Uterus (tissue), 4 donors: Measurements from ENCODE around the gene PIK3C2G. TPM values are rescaled to one million over a fixed set of nuclear protein-coding genes. Genes with fewer than 3 reads are reported as not detected.

Source experiments
- DNase-seq, 2 donors: peaks; one replicate each; pipeline ENCODE4 v3.0.0-alpha.2; 2019 to 2020
- H3K27ac ChIP-seq, 2 donors: fragments of 200-600 bp; sonication (generic); 1 replicate in 1 of 2; 2 replicates in 1 of 2; pipeline ENCODE4 v1.5.1; 2016 to 2018
- H3K27me3 ChIP-seq, 2 donors: fragments of 200-600 bp; sonication (generic); one replicate each; pipeline ENCODE4 v1.5.1; 2018 to 2019; ENCODE audit warnings: control low read depth in 1 of 2
- H3K36me3 ChIP-seq, 2 donors: fragments of 200-600 bp; sonication (generic); one replicate each; pipeline ENCODE4 v1.5.1; 2019; ENCODE audit warnings: control low read depth in 1 of 2
- H3K4me1 ChIP-seq, 2 donors: fragments of 200-600 bp; sonication (generic); one replicate each; pipeline ENCODE4 v1.5.1; 2018 to 2019; ENCODE audit warnings: control low read depth in 1 of 2
- H3K4me3 ChIP-seq, 2 donors: fragments of 200-600 bp; sonication (generic); 1 replicate in 1 of 2; 2 replicates in 1 of 2; pipeline ENCODE4 v1.5.1; 2018 to 2019; ENCODE audit warnings: mild to moderate bottlenecking in 1 of 2
- H3K9me3 ChIP-seq, 2 donors: fragments of 200-600 bp; sonication (generic); one replicate each; pipeline ENCODE4 v1.5.1; 2019; ENCODE audit warnings: control low read depth in 1 of 2
- POLR2A ChIP-seq, 2 donors: fragments of 450-650 bp; IDR thresholded peaks; one replicate each; pipeline ENCODE4 v1.6.1; 2016; ENCODE audit warnings: antibody characterized with exemption in 2 of 2, mild to moderate bottlenecking in 1 of 2, moderate library complexity in 1 of 2
- intact Hi-C: fragments of 100-400 bp; cut with DNase I; formaldehyde crosslinking; loops from one replicate; pipeline ENCODE4 v1.15.1; 2023; ENCODE audit warnings: low total_unique reads
- total RNA-seq, 4 donors: library from RNA; depleted of rRNA in 3 of 4; stranded (reverse); fragments of >200 nt in 3 of 4; gene quantifications; one replicate each; pipeline versions ENCODE4 v1.1.0 to v1.2.4, GENCODE V29; 2014 to 2023
- TF ChIP-seq, protein P1 (sequence below), 4 experiments: fragments of 200-600 bp in 2 of 4; fragments of 450-650 bp in 2 of 4; sonication (generic) in 2 of 4; IDR thresholded peaks; one replicate each; pipeline ENCODE4 v1.5.1; 2016 to 2019; ENCODE audit warnings: antibody characterized with exemption in 4 of 4, mild to moderate bottlenecking in 2 of 4, moderate library complexity in 1 of 4
- donor health status: DM: yes; HTN: yes; CAD: no.

PIK3C2G gene
- total RNA-seq, 4 donors from 2014 or later, result under 0.01 to 2.2 (median 0.34) TPM; not detected in 1

DNA sequence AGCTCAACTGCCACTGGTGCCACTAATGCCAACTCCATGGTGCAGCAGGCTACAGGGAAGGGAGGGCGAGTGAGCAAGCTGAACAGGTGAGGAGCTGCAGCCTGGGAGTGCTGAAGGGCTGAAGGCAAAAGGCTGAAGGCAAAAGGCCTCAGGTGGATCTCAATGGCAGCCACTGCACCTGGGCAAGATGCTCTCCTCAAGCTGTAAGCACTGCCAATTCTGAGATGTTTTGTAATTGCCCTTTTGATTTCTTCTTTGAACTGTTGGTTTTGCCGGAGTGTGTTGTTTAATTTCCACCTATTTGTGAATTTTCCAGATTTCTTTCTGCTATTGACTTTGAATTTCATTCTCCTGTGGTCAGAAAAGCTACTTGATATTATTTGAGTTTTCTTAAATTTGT is 97.6 kb downstream of the PIK3C2G start:
- intact Hi-C loops, result no loop called here
- H3K27ac ChIP-seq, result no peak overlapping the region
- TF ChIP-seq, protein P1, sequence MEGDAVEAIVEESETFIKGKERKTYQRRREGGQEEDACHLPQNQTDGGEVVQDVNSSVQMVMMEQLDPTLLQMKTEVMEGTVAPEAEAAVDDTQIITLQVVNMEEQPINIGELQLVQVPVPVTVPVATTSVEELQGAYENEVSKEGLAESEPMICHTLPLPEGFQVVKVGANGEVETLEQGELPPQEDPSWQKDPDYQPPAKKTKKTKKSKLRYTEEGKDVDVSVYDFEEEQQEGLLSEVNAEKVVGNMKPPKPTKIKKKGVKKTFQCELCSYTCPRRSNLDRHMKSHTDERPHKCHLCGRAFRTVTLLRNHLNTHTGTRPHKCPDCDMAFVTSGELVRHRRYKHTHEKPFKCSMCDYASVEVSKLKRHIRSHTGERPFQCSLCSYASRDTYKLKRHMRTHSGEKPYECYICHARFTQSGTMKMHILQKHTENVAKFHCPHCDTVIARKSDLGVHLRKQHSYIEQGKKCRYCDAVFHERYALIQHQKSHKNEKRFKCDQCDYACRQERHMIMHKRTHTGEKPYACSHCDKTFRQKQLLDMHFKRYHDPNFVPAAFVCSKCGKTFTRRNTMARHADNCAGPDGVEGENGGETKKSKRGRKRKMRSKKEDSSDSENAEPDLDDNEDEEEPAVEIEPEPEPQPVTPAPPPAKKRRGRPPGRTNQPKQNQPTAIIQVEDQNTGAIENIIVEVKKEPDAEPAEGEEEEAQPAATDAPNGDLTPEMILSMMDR (IDR thresholded peaks at IDR 0.05), result no peak
- no peak for TF ChIP-seq POLR2A (IDR thresholded peaks at IDR 0.05)

DNA sequence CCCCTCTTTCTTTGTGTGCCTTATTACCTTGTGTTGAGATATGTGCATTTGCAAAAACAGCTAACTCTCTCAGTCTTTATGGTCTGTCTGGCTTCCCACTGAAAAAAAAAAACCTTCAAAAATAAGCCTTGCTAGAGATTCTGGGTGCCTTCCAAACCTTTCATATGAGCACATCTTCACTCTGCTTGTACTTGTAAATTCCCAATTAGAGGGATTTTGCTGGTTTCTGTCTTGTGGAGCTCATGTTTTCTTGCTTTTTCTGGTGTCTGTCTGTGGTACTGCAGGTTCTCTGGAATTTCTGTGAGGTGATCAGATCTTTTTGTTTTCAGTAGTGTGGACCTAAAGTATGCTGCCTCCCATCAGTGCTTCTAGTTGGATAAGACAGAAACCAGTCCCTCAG is 100.1 kb downstream of the PIK3C2G start:
- Histone ChIP-seq H3K27me3 (no peaks in the 10 kb centered on the region), H3K4me1 (no peaks in the 10 kb centered on the region), H3K27ac (peak overlapping the region in 1 of 2 donors; percentile 28), H3K36me3 (no peaks in the 10 kb centered on the region), H3K9me3 (no peaks in the 10 kb centered on the region), H3K4me3 (no peak overlapping the region)
- intact Hi-C loops, result no loop called here
- no peak for TF ChIP-seq POLR2A (IDR thresholded peaks at IDR 0.05)
- TF ChIP-seq, protein P1 (IDR thresholded peaks at IDR 0.05), result no peak
- no peak for DNase-seq

More for the DNA sequence above, 97.6 kb downstream of the PIK3C2G start:
- Histone ChIP-seq H3K9me3 (no peaks in the 10 kb centered on the region), H3K36me3 (no peaks in the 10 kb centered on the region), H3K27me3 (no peaks in the 10 kb centered on the region), H3K4me3 (no peak overlapping the region), H3K4me1 (no peaks in the 10 kb centered on the region)
- no peak for DNase-seq

DNA sequence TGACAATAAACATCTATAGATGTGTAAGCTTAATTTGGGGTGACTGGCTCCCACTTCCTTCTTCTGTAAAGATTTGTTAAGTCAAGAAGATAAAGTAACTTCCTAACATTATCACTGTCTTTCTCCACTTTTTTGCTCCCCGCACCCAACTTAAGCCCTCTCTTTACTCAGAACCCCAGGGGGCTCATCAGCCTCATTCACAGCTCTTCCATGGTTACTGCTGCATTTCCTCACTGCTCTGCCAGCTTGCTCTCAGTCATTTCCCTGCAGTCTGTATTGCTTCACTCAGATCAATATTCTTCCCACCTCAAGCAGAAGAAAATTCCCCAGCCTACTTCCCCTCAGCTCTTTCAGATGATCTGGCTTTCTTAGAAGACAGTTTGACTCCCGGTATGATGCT is 102.0 kb downstream of the PIK3C2G start:
- H3K27ac ChIP-seq, result no peak overlapping the region
- DNase-seq, result no peak
- H3K36me3 ChIP-seq, result no peaks in the 10 kb centered on the region
- no peak overlapping the region for H3K4me3 ChIP-seq
- H3K9me3 ChIP-seq, result no peaks in the 10 kb centered on the region
- H3K4me1 ChIP-seq, result no peaks in the 10 kb centered on the region
- TF ChIP-seq, protein P1 (IDR thresholded peaks at IDR 0.05), result no peak
- intact Hi-C loops, result no loop called here
- H3K27me3 ChIP-seq, result no peaks in the 10 kb centered on the region

DNA sequence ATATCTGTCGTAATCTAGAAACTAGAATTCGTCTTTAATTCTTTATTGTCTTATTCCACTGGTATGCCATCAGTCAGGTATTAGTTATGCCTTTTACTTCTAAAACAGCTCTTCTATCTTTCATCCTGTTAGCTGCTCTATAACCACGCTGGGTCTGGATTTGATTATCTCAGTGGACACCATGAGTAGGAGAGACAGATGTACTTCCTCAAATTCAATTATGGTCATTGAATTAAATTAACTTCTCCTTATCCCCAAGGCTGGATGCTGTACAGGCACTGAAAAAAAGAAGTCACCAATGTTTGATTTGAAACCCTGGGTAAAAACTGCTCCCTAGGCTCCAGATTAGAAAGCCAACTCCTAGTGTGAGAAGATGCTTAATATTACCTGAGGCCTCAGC is 107.3 kb downstream of the PIK3C2G start:
- Histone ChIP-seq H3K27me3 (no peaks in the 10 kb centered on the region), H3K4me3 (no peak overlapping the region), H3K4me1 (no peaks in the 10 kb centered on the region), H3K36me3 (no peaks in the 10 kb centered on the region), H3K9me3 (no peaks in the 10 kb centered on the region), H3K27ac (no peak overlapping the region)
- DNase-seq, result no peak
- intact Hi-C loops, result no loop called here
- no peak for TF ChIP-seq POLR2A (IDR thresholded peaks at IDR 0.05)
- TF ChIP-seq, protein P1 (IDR thresholded peaks at IDR 0.05), result no peak

DNA sequence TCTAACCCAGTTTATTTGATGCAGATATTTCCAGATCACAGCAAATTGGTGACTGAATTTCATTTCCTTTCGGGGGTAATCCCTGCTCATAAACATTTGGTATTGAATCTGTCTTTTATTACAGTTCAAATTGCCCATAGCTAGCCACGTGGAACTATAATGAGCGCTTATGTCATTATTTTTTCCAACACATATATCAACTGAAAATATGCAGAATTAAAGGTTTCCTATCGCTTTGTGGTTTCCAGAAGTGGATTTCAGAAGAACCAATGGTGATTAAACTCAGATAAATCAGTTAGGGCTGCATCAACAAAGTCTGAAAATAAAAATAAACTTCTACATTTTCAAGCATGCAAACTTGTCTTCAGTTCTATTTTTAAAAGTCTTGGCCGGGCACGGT is 111.9 kb downstream of the PIK3C2G start:
- Histone ChIP-seq H3K4me1 (no peaks in the 10 kb centered on the region), H3K27me3 (no peaks in the 10 kb centered on the region), H3K9me3 (no peaks in the 10 kb centered on the region), H3K27ac (no peak overlapping the region), H3K36me3 (no peaks in the 10 kb centered on the region), H3K4me3 (no peak overlapping the region)
- DNase-seq, result no peak
- TF ChIP-seq, protein P1 (IDR thresholded peaks at IDR 0.05), result no peak
- no peak for TF ChIP-seq POLR2A (IDR thresholded peaks at IDR 0.05)
- intact Hi-C loops, result no loop called here
